ENCODE results near the gene DTD1. TPM values are rescaled to one million over a fixed set of nuclear protein-coding genes. Genes with fewer than 3 reads are reported as not detected.

DTD1 gene, protein sequence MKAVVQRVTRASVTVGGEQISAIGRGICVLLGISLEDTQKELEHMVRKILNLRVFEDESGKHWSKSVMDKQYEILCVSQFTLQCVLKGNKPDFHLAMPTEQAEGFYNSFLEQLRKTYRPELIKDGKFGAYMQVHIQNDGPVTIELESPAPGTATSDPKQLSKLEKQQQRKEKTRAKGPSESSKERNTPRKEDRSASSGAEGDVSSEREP
- total RNA-seq = 79.4 TPM

DNA sequence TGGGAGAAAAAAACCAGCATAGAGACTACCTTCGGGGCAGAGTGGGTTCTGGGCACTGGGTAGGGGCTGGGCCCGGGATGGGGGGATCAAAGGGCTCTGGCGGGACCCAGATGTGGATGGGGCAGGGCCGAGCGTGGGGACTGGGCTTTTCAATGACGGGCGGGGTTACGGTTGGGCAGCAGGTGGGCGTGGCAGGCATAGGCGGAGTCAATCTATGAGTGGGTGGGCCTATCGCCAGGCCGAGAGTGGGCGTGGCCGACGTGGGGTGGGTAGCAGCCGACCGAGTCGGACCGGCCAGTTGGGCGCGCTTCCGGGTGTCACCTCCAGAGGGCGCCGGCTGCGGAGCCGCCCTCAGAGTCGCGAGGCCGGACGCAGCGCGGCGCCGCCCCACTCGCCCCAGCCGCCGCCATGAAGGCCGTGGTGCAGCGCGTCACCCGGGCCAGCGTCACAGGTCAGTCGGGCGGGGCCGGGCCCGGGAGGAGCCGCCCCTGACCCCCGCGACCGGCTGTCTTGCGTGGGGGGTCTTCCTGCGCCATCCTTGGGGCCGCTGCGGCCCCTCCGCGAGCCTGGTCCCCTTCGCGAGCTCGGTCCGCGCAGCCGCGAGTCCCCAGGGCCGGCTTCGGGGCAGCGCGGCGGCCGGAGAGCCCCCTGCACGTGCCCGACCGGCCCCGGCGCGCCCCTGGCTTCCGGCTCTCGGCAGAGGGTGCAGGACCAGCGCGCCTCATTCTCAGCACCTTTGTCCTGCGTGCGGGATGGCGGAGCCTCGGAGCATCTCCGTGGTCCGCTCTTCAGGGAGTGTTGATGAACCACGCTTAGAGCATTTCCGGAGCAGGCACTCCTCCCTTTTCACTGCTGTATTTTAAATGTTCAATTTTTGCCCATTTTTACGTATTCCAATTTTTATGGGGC is at the start of gene DTD1:
Gene DTD1, plus strand, starts transcription at position 390 of the 909 bp plus-strand sequence. Its CDS starts 19 bp downstream, at position 409.

DNA sequence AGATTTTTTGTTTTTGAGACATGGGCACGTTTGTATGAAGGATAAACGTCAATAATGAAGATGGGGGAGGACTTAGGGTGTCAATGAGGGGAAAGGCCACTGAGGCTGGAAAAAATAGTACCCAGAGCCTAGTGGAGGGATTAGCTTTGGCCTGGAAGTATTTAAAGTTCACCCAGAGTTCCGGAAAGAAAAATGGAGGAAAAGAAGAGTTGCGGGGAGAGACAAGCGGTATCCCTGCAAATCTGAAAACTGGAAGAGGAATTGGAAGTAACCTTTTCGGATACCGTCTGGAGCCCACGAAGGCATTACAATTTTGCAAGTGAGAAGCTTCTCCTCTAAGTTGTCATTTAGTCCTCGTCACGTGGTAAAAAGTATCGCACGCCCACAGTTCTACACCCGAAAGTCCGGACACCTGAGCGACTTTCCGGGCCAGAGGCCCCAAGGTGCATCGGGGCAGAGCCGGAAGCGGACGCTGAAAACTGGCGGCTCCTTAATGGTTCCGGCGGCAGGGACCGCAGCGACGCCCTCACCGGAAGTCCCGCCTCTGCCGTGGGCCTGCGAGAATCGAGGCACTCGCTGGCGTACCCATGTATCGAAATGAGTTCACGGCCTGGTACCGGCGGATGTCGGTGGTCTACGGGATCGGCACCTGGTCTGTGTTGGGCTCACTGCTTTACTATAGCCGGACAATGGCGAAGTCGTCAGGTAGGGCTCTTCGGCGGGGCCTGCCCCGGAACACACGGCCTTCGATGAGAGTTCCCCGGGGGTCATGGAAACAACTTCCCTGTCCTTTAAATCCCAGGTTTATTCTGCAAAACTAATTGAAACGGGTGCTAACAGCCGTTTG is 20.7 kb upstream of the DTD1 start, which contains the start of gene SMIM26:
Gene SMIM26, plus strand, starts transcription at position 541 of the 847 bp plus-strand sequence. Its CDS starts 47 bp downstream, at position 588.

DNA sequence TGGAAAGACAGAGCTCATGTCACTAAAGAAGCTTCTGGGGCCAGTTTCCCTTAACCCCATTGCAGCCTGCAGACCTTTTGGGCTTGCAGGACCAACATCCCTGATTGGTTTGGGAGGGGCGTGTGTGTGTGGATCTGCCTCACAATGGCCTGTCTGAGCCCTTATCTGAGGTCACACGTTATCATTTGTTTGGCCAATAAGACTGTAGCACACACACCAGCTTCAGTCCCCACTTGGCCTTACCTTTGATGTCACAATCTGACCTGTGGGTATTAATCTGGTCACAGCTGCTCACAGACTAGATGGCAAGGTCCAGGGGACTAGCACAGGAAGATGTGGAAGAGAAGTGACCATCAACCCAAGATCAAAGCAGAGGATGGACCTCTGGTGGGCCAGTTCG is 225.6 kb downstream of the DTD1 start, which contains the start of gene SCP2D1:
Gene SCP2D1, plus strand, starts transcription at position 301 of the 400 bp plus-strand sequence. Its CDS starts 33 bp downstream, at position 334.

Small RNAs within 50 kb of the gene (small RNA-seq; reads per million reads assigned to genes)
- gene RN7SL638P = not detected
- not detected for gene RNU6ATAC34P

Other genes starting within 250 kb of the DTD1 start
- gene DZANK1, start 121.0 kb upstream of the DTD1 start, total RNA-seq = 6.0 TPM
- gene POLR3F, start 120.7 kb upstream of the DTD1 start, total RNA-seq = 31.8 TPM
- 27.2 TPM for gene RBBP9, start 90.8 kb upstream of the DTD1 start, total RNA-seq
- gene SEC23B, start 80.1 kb upstream of the DTD1 start, total RNA-seq = 63.2 TPM
- 73.8 TPM for gene SMIM26, start 20.6 kb upstream of the DTD1 start, total RNA-seq
- not detected for gene SCP2D1, start 225.7 kb downstream of the DTD1 start, total RNA-seq